AG04450 (cell line): Measurements from ENCODE around the gene KIZ. TPM values are rescaled to one million over a fixed set of nuclear protein-coding genes. Genes with fewer than 3 reads are reported as not detected.

ENCODE experiments used
- CTCF ChIA-PET: fragments of 300-600, 350-600 bp; formaldehyde crosslinking; extraction: SDS; loops from one replicate; lab custom pipeline; 2022; ENCODE audit warnings: antibody characterized with exemption, inconsistent platforms; lab: Charles Lee
- POLR2A ChIA-PET: fragments of 350-600 bp; formaldehyde crosslinking; extraction: SDS; loops from one replicate; lab custom pipeline; 2021; ENCODE audit warnings: antibody characterized with exemption, inconsistent platforms; lab: Yijun Ruan, JAX
- DNase-seq: peaks from one replicate; pipeline ENCODE4 v3.0.0-alpha.2; 2011; ENCODE audit warnings: low read depth, low spot score
- H3K27ac ChIP-seq: one replicate; pipeline ENCODE4 v1.5.1; 2012; ENCODE audit warnings: low read depth, low read length, control low read depth
- H3K27me3 ChIP-seq: one replicate; pipeline ENCODE4 v1.6.0; 2012; ENCODE audit warnings: low read length; ENCODE audit not compliant: control insufficient read depth, insufficient read depth
- H3K4me3 ChIP-seq: 2 replicates; pipeline ENCODE4 v1.5.1; 2011; ENCODE audit warnings: mild to moderate bottlenecking, low read depth, low read length, control low read depth
- H3K9me3 ChIP-seq: 2 replicates; pipeline ENCODE4 v1.5.1; 2012; ENCODE audit warnings: low read length; ENCODE audit not compliant: control insufficient read depth, insufficient read depth
- polyA plus RNA-seq: library from polyadenylated mRNA; depleted of rRNA; stranded (reverse); fragments of >200 nt; gene quantifications from 2 replicates; pipeline ENCODE4 v1.2.3, GENCODE V29; 2011
- TF ChIP-seq, protein P1 (sequence below): IDR thresholded peaks from 2 replicates; pipeline ENCODE4 v1.5.1; 2011; ENCODE audit warnings: low read depth, low read length, control low read depth, inconsistent platforms

The KIZ gene
- polyA plus RNA-seq, 1 experiment, result 26.1 TPM

DNA sequence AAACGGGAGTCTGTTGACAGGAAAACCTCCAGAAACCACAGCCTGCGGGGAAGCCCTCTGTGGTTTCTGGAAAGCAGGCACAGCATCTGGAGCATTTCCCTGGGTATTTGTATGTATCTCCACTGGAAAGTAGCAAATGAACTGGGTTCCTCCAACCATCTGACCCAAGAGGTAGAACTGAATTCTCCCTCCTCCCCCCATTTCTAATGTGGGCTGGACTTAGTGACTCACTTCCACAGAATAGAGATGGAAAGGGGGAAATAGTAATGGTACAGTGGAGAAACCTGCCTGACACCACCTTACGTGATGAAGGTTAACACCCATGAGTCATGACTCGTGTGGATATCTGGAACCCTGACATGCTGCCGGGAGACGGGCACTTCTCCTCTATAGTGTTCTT, 125.4 kb downstream of the KIZ start:
- POLR2A ChIA-PET, result no interaction called here
- Histone ChIP-seq H3K9me3 (no peaks in the 10 kb centered on the region), H3K27me3 (no peaks in the 10 kb centered on the region), H3K27ac (no peak overlapping the region), H3K4me3 (no peak overlapping the region)
- no peak for DNase-seq
- CTCF ChIA-PET, result interaction anchor here (2.2 kb wide), 1 partner anchor 16 kb away, joined by 14 read pairs; no protein-coding TSS in a partner anchor
- TF ChIP-seq, protein P1, sequence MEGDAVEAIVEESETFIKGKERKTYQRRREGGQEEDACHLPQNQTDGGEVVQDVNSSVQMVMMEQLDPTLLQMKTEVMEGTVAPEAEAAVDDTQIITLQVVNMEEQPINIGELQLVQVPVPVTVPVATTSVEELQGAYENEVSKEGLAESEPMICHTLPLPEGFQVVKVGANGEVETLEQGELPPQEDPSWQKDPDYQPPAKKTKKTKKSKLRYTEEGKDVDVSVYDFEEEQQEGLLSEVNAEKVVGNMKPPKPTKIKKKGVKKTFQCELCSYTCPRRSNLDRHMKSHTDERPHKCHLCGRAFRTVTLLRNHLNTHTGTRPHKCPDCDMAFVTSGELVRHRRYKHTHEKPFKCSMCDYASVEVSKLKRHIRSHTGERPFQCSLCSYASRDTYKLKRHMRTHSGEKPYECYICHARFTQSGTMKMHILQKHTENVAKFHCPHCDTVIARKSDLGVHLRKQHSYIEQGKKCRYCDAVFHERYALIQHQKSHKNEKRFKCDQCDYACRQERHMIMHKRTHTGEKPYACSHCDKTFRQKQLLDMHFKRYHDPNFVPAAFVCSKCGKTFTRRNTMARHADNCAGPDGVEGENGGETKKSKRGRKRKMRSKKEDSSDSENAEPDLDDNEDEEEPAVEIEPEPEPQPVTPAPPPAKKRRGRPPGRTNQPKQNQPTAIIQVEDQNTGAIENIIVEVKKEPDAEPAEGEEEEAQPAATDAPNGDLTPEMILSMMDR, result no peak

DNA sequence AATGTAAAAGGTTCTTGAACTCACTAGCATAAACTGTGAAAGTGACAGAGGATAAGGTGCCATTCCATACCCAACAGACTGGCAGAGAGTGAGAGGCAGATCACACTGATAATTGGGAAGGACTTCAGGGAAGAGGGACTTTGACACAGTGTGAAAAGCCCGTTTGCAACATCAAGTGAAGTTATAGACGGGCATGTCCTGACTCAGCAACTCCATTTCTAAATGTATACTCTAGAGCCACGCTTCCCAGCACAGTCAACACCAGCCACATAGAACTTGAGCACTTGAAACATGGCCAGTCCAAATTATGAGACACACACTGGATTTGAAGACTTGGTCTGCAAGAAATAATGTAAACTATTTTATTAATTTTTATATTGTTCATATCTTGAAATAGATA, 131.3 kb downstream of the KIZ start:
- CTCF ChIA-PET, result no interaction called here
- TF ChIP-seq, protein P1, result no peak

DNA sequence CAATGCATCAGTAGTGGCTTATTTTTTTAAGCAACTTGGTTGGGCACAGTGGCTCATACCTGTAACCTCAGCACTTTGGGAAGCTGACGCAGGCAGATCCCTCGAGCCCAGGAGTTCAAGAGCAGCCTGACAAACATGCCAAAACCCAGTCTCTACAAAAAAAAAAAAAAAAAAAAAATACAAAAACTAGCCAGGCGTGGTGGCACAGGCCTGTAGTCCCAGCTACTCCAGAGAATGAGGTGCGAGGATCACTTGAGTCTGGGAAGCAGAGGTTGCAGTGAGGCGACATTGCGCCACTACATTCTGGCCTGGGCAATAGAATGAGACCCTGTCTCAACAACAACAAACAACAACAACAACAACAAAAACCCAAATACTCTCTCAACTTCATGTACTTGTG, 132.5 kb downstream of the KIZ start:
- Histone ChIP-seq H3K27ac (no peak overlapping the region), H3K27me3 (no peaks in the 10 kb centered on the region), H3K9me3 (no peaks in the 10 kb centered on the region), H3K4me3 (no peak overlapping the region)
- ChIA-PET POLR2A (no interaction called here), CTCF (interaction anchor here (0.8 kb wide), 1 partner anchor 110 kb away, joined by 3 read pairs; no protein-coding TSS in a partner anchor)
- DNase-seq, result no peak
- TF ChIP-seq, protein P1, result no peak

More for the DNA sequence above, 131.3 kb downstream of the KIZ start:
- POLR2A ChIA-PET, result no interaction called here
- Histone ChIP-seq H3K4me3 (no peak overlapping the region), H3K27ac (no peak overlapping the region), H3K27me3 (no peaks in the 10 kb centered on the region), H3K9me3 (no peaks in the 10 kb centered on the region)
- DNase-seq, result no peak

DNA sequence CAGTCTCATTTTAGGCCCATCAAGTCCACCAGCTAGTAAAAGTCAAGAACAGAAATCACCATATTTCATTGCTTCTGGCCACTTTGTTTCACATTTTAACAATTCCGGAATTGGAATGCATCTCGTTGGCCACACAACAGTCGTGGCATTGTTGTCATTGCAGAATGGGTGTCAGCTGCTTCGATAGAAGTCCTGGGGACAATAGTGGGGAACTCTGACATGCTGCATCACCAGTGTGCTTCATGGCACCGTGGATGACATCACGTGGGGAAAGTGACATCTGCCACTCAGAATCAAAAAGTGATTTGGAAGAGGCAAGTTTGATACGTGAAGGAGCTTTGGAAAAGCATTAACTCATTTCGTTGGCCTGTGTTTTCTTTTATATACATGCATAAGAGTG, 133.5 kb downstream of the KIZ start:
- TF ChIP-seq, protein P1, result no peak
- Histone ChIP-seq H3K4me3 (no peak overlapping the region), H3K27ac (no peak overlapping the region), H3K27me3 (no peaks in the 10 kb centered on the region), H3K9me3 (no peaks in the 10 kb centered on the region)
- DNase-seq, result no peak
- ChIA-PET CTCF (interaction anchor here (0.7 kb wide), 1 partner anchor 23 kb away, joined by 4 read pairs; no protein-coding TSS in a partner anchor), POLR2A (no interaction called here)

DNA sequence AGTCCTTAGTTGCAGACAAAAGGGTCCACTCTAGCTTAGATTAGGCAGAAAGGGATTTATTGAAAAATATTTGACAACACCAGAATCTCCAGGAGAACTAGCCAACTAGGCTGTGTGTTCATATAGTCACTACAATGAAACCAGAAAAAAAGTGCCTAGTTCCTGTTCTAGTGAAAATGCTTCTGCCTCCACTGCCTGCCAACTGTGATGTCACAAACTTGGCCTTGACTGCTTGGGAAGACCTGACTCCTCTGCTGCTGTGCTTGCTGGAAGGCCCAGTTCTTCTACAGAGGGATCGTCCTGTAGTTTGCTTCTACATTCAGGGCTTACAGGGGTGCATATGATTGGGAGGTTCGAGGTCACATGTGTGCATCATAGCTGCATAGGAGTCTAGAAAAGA, 136.9 kb downstream of the KIZ start:
- no peak for DNase-seq
- H3K9me3 ChIP-seq, result no peaks in the 10 kb centered on the region
- H3K4me3 ChIP-seq, result no peak overlapping the region
- no peaks in the 10 kb centered on the region for H3K27me3 ChIP-seq
- POLR2A ChIA-PET, result no interaction called here
- TF ChIP-seq, protein P1, result no peak
- CTCF ChIA-PET, result interaction anchor here (0.9 kb wide), 1 partner anchor 27 kb away, joined by 3 read pairs; no protein-coding TSS in a partner anchor
- H3K27ac ChIP-seq, result no peak overlapping the region
